OCI-LY7 (cell line): ENCODE results near the gene AFMID.

ENCODE experiments used
- EZH2phosphoT487 ChIP-seq: fragments of 200-600 bp; sonication (generic); IDR thresholded peaks from 2 replicates; pipeline ENCODE4 v1.6.1; 2018; ENCODE audit warnings: low read depth, borderline replicate concordance, mild to moderate bottlenecking, mixed run types, antibody characterized with exemption, low read length, moderate library complexity, mixed read lengths
- TF ChIP-seq, protein P1 (sequence below): fragments of 200-600 bp; sonication (generic); conservative IDR thresholded peaks from 2 replicates; pipeline ENCODE4 v1.5.1; 2014; ENCODE audit warnings: mild to moderate bottlenecking, antibody characterized with exemption, low read length, moderate library complexity, mixed read lengths

DNA sequence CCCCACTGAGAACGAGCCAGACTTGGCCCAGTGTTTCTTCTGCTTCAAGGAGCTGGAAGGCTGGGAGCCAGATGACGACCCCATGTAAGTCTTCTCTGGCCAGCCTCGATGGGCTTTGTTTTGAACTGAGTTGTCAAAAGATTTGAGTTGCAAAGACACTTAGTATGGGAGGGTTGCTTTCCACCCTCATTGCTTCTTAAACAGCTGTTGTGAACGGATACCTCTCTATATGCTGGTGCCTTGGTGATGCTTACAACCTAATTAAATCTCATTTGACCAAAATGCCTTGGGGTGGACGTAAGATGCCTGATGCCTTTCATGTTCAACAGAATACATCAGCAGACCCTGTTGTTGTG is 27.5 kb downstream of the AFMID start:
- TF ChIP-seq, protein P1, sequence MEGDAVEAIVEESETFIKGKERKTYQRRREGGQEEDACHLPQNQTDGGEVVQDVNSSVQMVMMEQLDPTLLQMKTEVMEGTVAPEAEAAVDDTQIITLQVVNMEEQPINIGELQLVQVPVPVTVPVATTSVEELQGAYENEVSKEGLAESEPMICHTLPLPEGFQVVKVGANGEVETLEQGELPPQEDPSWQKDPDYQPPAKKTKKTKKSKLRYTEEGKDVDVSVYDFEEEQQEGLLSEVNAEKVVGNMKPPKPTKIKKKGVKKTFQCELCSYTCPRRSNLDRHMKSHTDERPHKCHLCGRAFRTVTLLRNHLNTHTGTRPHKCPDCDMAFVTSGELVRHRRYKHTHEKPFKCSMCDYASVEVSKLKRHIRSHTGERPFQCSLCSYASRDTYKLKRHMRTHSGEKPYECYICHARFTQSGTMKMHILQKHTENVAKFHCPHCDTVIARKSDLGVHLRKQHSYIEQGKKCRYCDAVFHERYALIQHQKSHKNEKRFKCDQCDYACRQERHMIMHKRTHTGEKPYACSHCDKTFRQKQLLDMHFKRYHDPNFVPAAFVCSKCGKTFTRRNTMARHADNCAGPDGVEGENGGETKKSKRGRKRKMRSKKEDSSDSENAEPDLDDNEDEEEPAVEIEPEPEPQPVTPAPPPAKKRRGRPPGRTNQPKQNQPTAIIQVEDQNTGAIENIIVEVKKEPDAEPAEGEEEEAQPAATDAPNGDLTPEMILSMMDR, result no peak
- no peak for TF ChIP-seq EZH2phosphoT487
